Esophagus muscularis mucosa (tissue), 4 donors: ENCODE results near the gene HBP1. TPM values are rescaled to one million over a fixed set of nuclear protein-coding genes. Genes with fewer than 3 reads are reported as not detected.

Experiments
- DNase-seq: peaks from one replicate; pipeline ENCODE4 v3.0.0-alpha.2; 2017; ENCODE audit errors: extremely low spot score
- H3K27ac ChIP-seq, 4 donors: fragments of 200-600 bp; sonication (generic); replicated peaks in 1 of 4; 1 replicate in 3 of 4; 2 replicates in 1 of 4; pipeline ENCODE4 v1.5.1; 2016 to 2019; ENCODE audit warnings: mild to moderate bottlenecking in 1 of 4
- H3K27me3 ChIP-seq, 4 donors: fragments of 200-600 bp; sonication (generic); one replicate each; pipeline versions ENCODE4 v1.5.1 to v1.6.0; 2016 to 2019
- H3K36me3 ChIP-seq, 4 donors: fragments of 200-600 bp; sonication (generic); one replicate each; pipeline ENCODE4 v1.5.1; 2016 to 2019
- H3K4me1 ChIP-seq, 4 donors: fragments of 200-600 bp; sonication (generic); one replicate each; pipeline ENCODE4 v1.5.1; 2016 to 2019
- H3K4me3 ChIP-seq, 4 donors: fragments of 200-600 bp; sonication (generic); 1 replicate in 2 of 4; 2 replicates in 2 of 4; pipeline ENCODE4 v1.5.1; 2016 to 2019; ENCODE audit warnings: mild to moderate bottlenecking in 4 of 4, moderate library complexity in 1 of 4
- H3K9me3 ChIP-seq, 4 donors: fragments of 200-600 bp; sonication (generic); 1 replicate in 3 of 4; 2 replicates in 1 of 4; pipeline ENCODE4 v1.5.1; 2016 to 2019
- CTCF ChIP-seq, 3 experiments: fragments of 200-600 bp in 2 of 3; fragments of 450-650 bp in 1 of 3; sonication (generic) in 2 of 3; IDR thresholded peaks; one replicate each; pipeline ENCODE4 v1.5.1; 2017 to 2019; ENCODE audit warnings: antibody characterized with exemption in 3 of 3, mild to moderate bottlenecking in 2 of 3, moderate library complexity in 1 of 3
- EP300 ChIP-seq: sonication (generic); formaldehyde crosslinking; IDR thresholded peaks from one replicate; pipeline ENCODE4 v1.6.1; 2017; ENCODE audit warnings: antibody characterized with exemption
- POLR2A ChIP-seq: fragments of 450-650 bp; IDR thresholded peaks from one replicate; pipeline ENCODE4 v1.6.1; 2017; ENCODE audit warnings: antibody characterized with exemption, moderate library complexity, mild to moderate bottlenecking, low read depth
- POLR2AphosphoS5 ChIP-seq, 2 donors: sonication (generic); formaldehyde crosslinking; IDR thresholded peaks; one replicate each; pipeline ENCODE4 v1.6.1; 2017; ENCODE audit warnings: antibody characterized with exemption in 2 of 2
- WGBS: methylation state at CpG from one replicate; pipeline ENCODE4 v1.1.5; 2018; 5-methylcytosine and 5-hydroxymethylcytosine counted together
- intact Hi-C: fragments of 100-400 bp; cut with DNase I; formaldehyde crosslinking; loops from one replicate; pipeline ENCODE4 v1.15.1; 2023
- total RNA-seq, 4 donors: library from RNA; depleted of rRNA; stranded (reverse); fragments of >200 nt; gene quantifications; one replicate each; pipeline versions ENCODE4 v1.1.0 to v1.2.1, GENCODE V29; 2016

The HBP1 gene
- total RNA-seq, 4 donors from 2014 or later = 60.4 to 113 (median 110) TPM

- H3K27me3 ChIP-seq = no peaks in the 10 kb centered on the region
- H3K4me1 ChIP-seq = peaks cover 0 to 30% (median 15%) of the 10 kb centered on the region in 4 donors
- WGBS = 64% methylated on average over 5 of the region's 5 CpGs
- peaks cover 0 to 27% (median 4%) of the 10 kb centered on the region in 4 donors for H3K36me3 ChIP-seq
- no peak overlapping the region for H3K4me3 ChIP-seq
- DNase-seq = no peak
- peak overlapping the region in 1 of 4 donors; percentile 33 for H3K27ac ChIP-seq
- intact Hi-C loops = no loop called here
- TF ChIP-seq POLR2A (no peak), POLR2AphosphoS5 (IDR thresholded peaks at IDR 0.05) (no peak), EP300 (no peak), CTCF (IDR thresholded peaks at IDR 0.05) (no peak)
- H3K9me3 ChIP-seq = no peaks in the 10 kb centered on the region
Observed at GRCh38 chr7:107224374-107225223, 55.8 kb downstream of the HBP1 start.

GRCh38 chr7:107228291-107228690, 59.5 kb downstream of the HBP1 start:
- 98% methylated on average over 2 of the region's 2 CpGs for WGBS
- intact Hi-C loops = no loop called here
- Histone ChIP-seq H3K27me3 (no peaks in the 10 kb centered on the region), H3K4me3 (no peak overlapping the region), H3K4me1 (peaks cover 0 to 17% (median 13%) of the 10 kb centered on the region in 4 donors), H3K36me3 (peaks cover 0 to 27% (median 4%) of the 10 kb centered on the region in 4 donors), H3K27ac (no peak overlapping the region), H3K9me3 (no peaks in the 10 kb centered on the region)
- TF ChIP-seq EP300 (no peak), CTCF (IDR thresholded peaks at IDR 0.05) (no peak), POLR2AphosphoS5 (IDR thresholded peaks at IDR 0.05) (no peak), POLR2A (no peak)
- no peak for DNase-seq

- H3K36me3 ChIP-seq = peaks cover 0 to 33% (median 8%) of the 10 kb centered on the region in 4 donors
- H3K27me3 ChIP-seq = no peaks in the 10 kb centered on the region
- TF ChIP-seq POLR2AphosphoS5 (IDR thresholded peaks at IDR 0.05) (no peak), EP300 (no peak), CTCF (IDR thresholded peaks at IDR 0.05) (no peak), POLR2A (no peak)
- no peaks in the 10 kb centered on the region for H3K4me1 ChIP-seq
- H3K4me3 ChIP-seq = no peak overlapping the region
- DNase-seq = no peak
- WGBS = 88% methylated on average over 3 of the region's 3 CpGs
- no peak overlapping the region for H3K27ac ChIP-seq
- no peaks in the 10 kb centered on the region for H3K9me3 ChIP-seq
- intact Hi-C loops = no loop called here
Observed at GRCh38 chr7:107230334-107230733, 61.5 kb downstream of the HBP1 start.

- intact Hi-C loops = no loop called here
- H3K27ac ChIP-seq = no peak overlapping the region
- H3K27me3 ChIP-seq = no peaks in the 10 kb centered on the region
- H3K36me3 ChIP-seq = peaks cover 0 to 27% (median 8%) of the 10 kb centered on the region in 4 donors
- peaks cover 0 to 11% (median 9%) of the 10 kb centered on the region in 4 donors for H3K4me1 ChIP-seq
- WGBS = 89% methylated on average over 7 of the region's 7 CpGs
- no peak overlapping the region for H3K4me3 ChIP-seq
- no peak for DNase-seq
- TF ChIP-seq POLR2AphosphoS5 (IDR thresholded peaks at IDR 0.05) (no peak), POLR2A (no peak), EP300 (no peak), CTCF (IDR thresholded peaks at IDR 0.05) (no peak)
- H3K9me3 ChIP-seq = no peaks in the 10 kb centered on the region
Observed at GRCh38 chr7:107232568-107233090, 63.8 kb downstream of the HBP1 start.
